AG09309 (cell line): ENCODE results near the gene MICU1.
"Not testable (repeated sequence)": the region's sequence is repeated elsewhere in the genome, so short reads cannot be mapped to it uniquely, and the experiment has no call there.

ENCODE experiments used
- DNase-seq: peaks from one replicate; pipeline ENCODE4 v3.0.0-alpha.2; 2010; ENCODE audit warnings: low read depth
- H3K4me3 ChIP-seq: 2 replicates; pipeline ENCODE4 v1.5.1; 2011; ENCODE audit warnings: mild to moderate bottlenecking, low read depth, low read length, moderate library complexity; ENCODE audit not compliant: control insufficient read depth
- CTCF ChIP-seq: IDR thresholded peaks from 2 replicates; pipeline ENCODE4 v1.5.1; 2011; ENCODE audit warnings: mild to moderate bottlenecking, low read depth, low read length, inconsistent platforms; ENCODE audit not compliant: insufficient read depth, control insufficient read depth; ENCODE audit errors: missing control alignments

Gene MICU1

DNA sequence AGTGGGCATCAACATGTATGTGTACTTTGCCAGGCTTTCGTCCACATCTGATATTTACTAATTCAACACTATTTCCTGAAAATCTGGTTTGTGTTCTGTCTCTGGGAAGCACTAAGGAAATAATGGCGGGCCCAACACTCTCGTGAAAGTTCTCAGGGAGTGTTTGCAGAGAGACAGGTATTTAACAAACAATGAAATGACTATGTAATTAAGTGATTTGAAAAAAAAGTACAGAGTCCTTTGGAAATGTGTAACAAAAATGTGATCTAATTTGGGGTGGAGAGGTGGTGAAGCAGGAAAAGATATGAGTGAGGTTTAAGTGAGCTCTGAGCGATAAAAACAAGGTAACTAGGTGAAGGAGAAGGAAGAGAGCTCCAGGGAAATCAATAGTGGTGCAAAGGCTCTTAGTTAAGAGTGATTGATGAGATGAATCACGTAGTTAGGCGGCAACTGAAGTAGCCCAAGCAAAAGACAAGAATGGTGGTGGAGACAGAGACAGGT is 175.9 kb downstream of the MICU1 start:
- TF ChIP-seq CTCF, result no peak
- H3K4me3 ChIP-seq, result no peak overlapping the region
- no peak for DNase-seq

- H3K4me3 ChIP-seq, result no peak overlapping the region
- DNase-seq, result no peak
- TF ChIP-seq CTCF, result no peak
Observed at GRCh38 chr10:72445851-72446250, 180.0 kb downstream of the MICU1 start.

DNA sequence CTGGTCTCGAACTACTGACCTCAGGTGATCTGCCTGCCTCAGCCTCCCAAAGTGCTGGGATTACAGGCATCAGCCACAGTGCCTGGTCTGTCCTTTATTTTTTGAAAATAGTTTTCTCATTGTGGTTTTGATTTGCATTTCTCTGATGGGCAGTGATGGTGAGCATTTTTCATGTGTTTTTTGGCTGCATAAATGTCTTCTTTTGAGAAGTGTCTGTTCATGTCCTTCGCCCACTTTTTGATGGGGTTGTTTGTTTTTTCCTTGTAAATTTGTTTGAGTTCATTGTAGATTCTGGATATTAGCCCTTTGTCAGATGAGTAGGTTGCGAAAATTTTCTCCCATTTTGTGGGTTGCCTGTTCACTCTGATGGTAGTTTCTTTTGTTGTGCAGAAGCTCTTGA is 182.9 kb downstream of the MICU1 start:
- H3K4me3 ChIP-seq, DNase-seq: not testable (repeated sequence)

GRCh38 chr10:72435570-72435969 is 190.3 kb downstream of the MICU1 start:
- TF ChIP-seq CTCF, result no peak
- H3K4me3 ChIP-seq, result no peak overlapping the region
- no peak for DNase-seq

DNA sequence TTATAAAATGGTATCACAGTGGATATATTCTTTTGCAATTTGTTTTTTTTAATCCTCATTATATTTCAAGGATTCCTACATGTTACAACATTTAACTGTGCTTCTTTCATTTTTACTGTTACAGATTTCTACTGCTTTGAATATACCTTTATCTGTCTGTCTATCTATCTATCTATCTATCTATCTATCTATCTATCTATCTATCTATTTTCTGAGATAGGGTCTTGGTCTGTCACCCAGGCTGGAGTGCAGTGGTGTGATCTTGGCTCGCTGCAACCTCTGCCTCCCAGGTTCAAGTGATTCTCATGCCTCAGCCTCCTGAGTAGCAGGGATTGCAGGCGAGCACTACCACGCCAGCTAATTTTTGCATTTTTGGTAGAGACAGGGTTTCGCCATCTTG is 194.9 kb downstream of the MICU1 start:
- H3K4me3 ChIP-seq, DNase-seq: not testable (repeated sequence)

DNA sequence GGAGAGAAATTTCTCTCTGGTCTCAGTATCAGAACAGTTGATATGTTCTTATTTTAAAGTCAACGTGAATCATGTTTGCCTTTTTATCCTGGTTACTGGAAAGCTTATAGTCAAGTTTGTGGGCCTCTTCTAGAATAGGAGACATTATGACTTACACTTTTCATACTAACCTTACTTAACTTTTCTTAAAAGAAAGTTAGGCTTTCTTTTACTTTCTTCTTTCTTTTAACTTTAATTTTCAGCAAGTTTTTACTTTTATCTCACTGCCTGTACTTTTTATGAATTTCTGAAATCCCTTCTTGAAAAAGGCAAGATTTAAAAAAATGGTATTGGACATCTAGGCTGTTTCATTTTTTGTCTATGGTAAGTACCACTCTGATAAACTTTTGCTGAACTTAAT is 195.9 kb downstream of the MICU1 start:
- no peak for TF ChIP-seq CTCF
- H3K4me3 ChIP-seq, result no peak overlapping the region
- no peak for DNase-seq

GRCh38 chr10:72426986-72427385 is 198.9 kb downstream of the MICU1 start:
- no peak overlapping the region for H3K4me3 ChIP-seq
- no peak for DNase-seq
- TF ChIP-seq CTCF, result no peak

GRCh38 chr10:72425133-72425532 is 200.7 kb downstream of the MICU1 start:
- no peak for TF ChIP-seq CTCF
- H3K4me3 ChIP-seq, result no peak overlapping the region
- no peak for DNase-seq
